CD4-positive, alpha-beta T cell treated with Interleukin-4 for 1 hour (primary cell): Measurements from ENCODE around the gene RPL27.
"Not testable (repeated sequence)": the region's sequence is repeated elsewhere in the genome, so short reads cannot be mapped to it uniquely, and the experiment has no call there.

Experiments
- DNase-seq, 2 donors: peaks; one replicate each; pipeline ENCODE4 v3.0.0-alpha.2; 2020 to 2022

Gene RPL27

GRCh38 chr17:42997984-42998938 is at the start of gene RPL27:
TSS of gene RPL27 (plus strand) at chr17:42998419. CDS start at chr17:42998751, 332 bp downstream.
- peak; percentile 99 for DNase-seq

GRCh38 chr17:42950044-42950783 is 48.0 kb upstream of the RPL27 start:
- no peak for DNase-seq

- DNase-seq, result no peak
Observed at GRCh38 chr17:42953669-42954068, 44.5 kb upstream of the RPL27 start.

- DNase-seq, result peak; percentile 93
Observed at GRCh38 chr17:42964161-42964932, 33.9 kb upstream of the RPL27 start, which contains the start of gene AARSD1. TSS of gene AARSD1 (minus strand) at chr17:42964454. CDS start at chr17:42964440, 14 bp downstream.

GRCh38 chr17:42967925-42968324 is 30.3 kb upstream of the RPL27 start:
- no peak for DNase-seq

- DNase-seq, result no peak
Observed at GRCh38 chr17:42969001-42969581, 29.1 kb upstream of the RPL27 start.

- no peak for DNase-seq
Observed at GRCh38 chr17:42971589-42971988, 26.6 kb upstream of the RPL27 start.

GRCh38 chr17:42973323-42973722 is 24.9 kb upstream of the RPL27 start:
- DNase-seq, result not testable (repeated sequence)

- DNase-seq, result no peak
Observed at GRCh38 chr17:42975265-42975664, 23.0 kb upstream of the RPL27 start.

GRCh38 chr17:42975701-42976100 is 22.5 kb upstream of the RPL27 start:
- not testable (repeated sequence) for DNase-seq

GRCh38 chr17:42979511-42980273 is 18.5 kb upstream of the RPL27 start, which contains the start of gene PTGES3L:
TSS of gene PTGES3L (minus strand) at chr17:42980080. CDS start at chr17:42980053, 27 bp downstream.
- peak in 1 of 2 donors; percentile 11 for DNase-seq

GRCh38 chr17:42980274-42980765 is 17.9 kb upstream of the RPL27 start, which contains the start of gene RUNDC1:
TSS of gene RUNDC1 (plus strand) at chr17:42980565. CDS start at chr17:42980577, 12 bp downstream.
- DNase-seq, result peak; percentile 90 to 91

GRCh38 chr17:42980766-42981397 is 17.3 kb upstream of the RPL27 start:
- peak; percentile 49 to 54 for DNase-seq

- no peak for DNase-seq
Observed at GRCh38 chr17:42982266-42982665, 16.0 kb upstream of the RPL27 start.

GRCh38 chr17:42985225-42985624 is 13.0 kb upstream of the RPL27 start:
- DNase-seq, result peak in 1 of 2 donors; percentile 22

- DNase-seq, result no peak
Observed at GRCh38 chr17:42989141-42989540, 9.1 kb upstream of the RPL27 start.

GRCh38 chr17:42989726-42990652 is 8.2 kb upstream of the RPL27 start:
- no peak for DNase-seq

GRCh38 chr17:42991471-42991870 is 6.7 kb upstream of the RPL27 start:
- DNase-seq, result no peak

GRCh38 chr17:42992872-42993271 is 5.3 kb upstream of the RPL27 start:
- DNase-seq, result no peak
